K562 (cell line): ENCODE measurements around the gene REEP2. TPM values are rescaled to one million over a fixed set of nuclear protein-coding genes. Genes with fewer than 3 reads are reported as not detected.
A peak's percentile ranks its signal among the peaks of the same experiment; 100 is the strongest.

Source experiments
- ATF6 ChIP-seq: sonication (generic); formaldehyde crosslinking; IDR thresholded peaks from 2 replicates; pipeline ENCODE4 v1.4.0; 2020; ENCODE audit warnings: mild to moderate bottlenecking, missing genetic modification reagents
- CCNT2 ChIP-seq: IDR thresholded peaks from 2 replicates; pipeline ENCODE4 v1.6.1; 2011; ENCODE audit warnings: borderline replicate concordance, low read depth, mild to moderate bottlenecking, moderate library complexity, mixed read lengths, low read length; ENCODE audit not compliant: insufficient read length; ENCODE audit errors: extremely low read depth
- EGR1 ChIP-seq: fragments of 450-650 bp; conservative IDR thresholded peaks from 2 replicates; pipeline ENCODE4 v1.6.1; 2017; ENCODE audit warnings: mild to moderate bottlenecking
- MED1 ChIP-seq: sonication (generic); formaldehyde crosslinking; IDR thresholded peaks from 2 replicates; pipeline ENCODE4 v1.8.1; 2023; ENCODE audit warnings: missing genetic modification reagents, borderline replicate concordance
- NBN ChIP-seq: fragments of 450-650 bp; IDR thresholded peaks from 2 replicates; pipeline ENCODE4 v1.6.1; 2016; ENCODE audit warnings: low read depth, mild to moderate bottlenecking
- NCOA2 ChIP-seq, 2 experiments: fragments of 450-650 bp; IDR thresholded peaks; 2 replicates each; pipeline ENCODE4 v1.6.1; 2018; ENCODE audit warnings: mild to moderate bottlenecking in 2 of 2, moderate library complexity in 1 of 2; ENCODE audit not compliant: partially characterized antibody in 2 of 2
- NFIC ChIP-seq: fragments of 450-650 bp; IDR thresholded peaks from 2 replicates; pipeline ENCODE4 v1.6.1; 2017; ENCODE audit warnings: mild to moderate bottlenecking, inconsistent platforms
- PATZ1 ChIP-seq: fragments of 250-450 bp; sonication (Bioruptor Pico); IDR thresholded peaks from 2 replicates; pipeline ENCODE4 v1.5.0; 2020; ENCODE audit warnings: mild to moderate bottlenecking, borderline replicate concordance
- PCBP1 ChIP-seq: fragments of 200-400 bp; formaldehyde crosslinking; IDR thresholded peaks from 2 replicates; pipeline ENCODE4 v1.6.1; 2018; ENCODE audit warnings: mild to moderate bottlenecking, low read depth, low read length; ENCODE audit not compliant: poor library complexity, severe bottlenecking
- RUNX1 ChIP-seq: sonication (generic); IDR thresholded peaks from 2 replicates; pipeline ENCODE4 v1.6.1; 2016; ENCODE audit warnings: antibody characterized with exemption, low read depth
- SIN3B ChIP-seq: fragments of 450-650 bp; IDR thresholded peaks from 2 replicates; pipeline ENCODE4 v1.6.1; 2017; ENCODE audit warnings: low read depth, mild to moderate bottlenecking, moderate library complexity
- YBX1 ChIP-seq: fragments of 450-650 bp; IDR thresholded peaks from 2 replicates; pipeline ENCODE4 v1.7.1; 2016; ENCODE audit warnings: mild to moderate bottlenecking
- ZNF23 ChIP-seq: fragments of 250-450 bp; sonication (Bioruptor Pico); IDR thresholded peaks from 2 replicates; pipeline ENCODE4 v1.4.0; 2020; ENCODE audit warnings: mild to moderate bottlenecking
- ZNF584 ChIP-seq: fragments of 200-800 bp; sonication (Bioruptor generic); IDR thresholded peaks from 2 replicates; pipeline ENCODE4 v1.6.1; 2016; ENCODE audit warnings: low read depth, mild to moderate bottlenecking, missing genetic modification characterization, missing compliant biosample characterization
- ZNF717 ChIP-seq: fragments of 250-450 bp; sonication (Bioruptor Pico); IDR thresholded peaks from 2 replicates; pipeline ENCODE4 v1.5.0; 2021
- polyA plus RNA-seq, 8 experiments: library from polyadenylated mRNA; depleted of rRNA in 4 of 8; stranded (reverse) in 5 of 8; unstranded in 3 of 8; fragments of >200 nt; fragmentation: Nextera tagmentation in 2 of 8; fragmentation: Illumina TruSeq in 1 of 8; extraction: Ambion mirVana in 2 of 8; extraction: Trizol in 1 of 8; gene quantifications; 2 replicates each; pipeline versions ENCODE4 v1.2.1 to v1.2.3, GENCODE V29; 2011 to 2014; ENCODE audit warnings: inconsistent platforms in 1 of 8, missing spikeins in 1 of 8
- total RNA-seq, 7 experiments: library from RNA; depleted of rRNA in 6 of 7; stranded (reverse); fragments of >200 nt in 6 of 7; fragmentation: Illumina TruSeq in 2 of 7; extraction: Trizol in 2 of 7; gene quantifications; 2 replicates each; pipeline versions ENCODE4 v1.2.1 to v1.2.3, GENCODE V29; 2011 to 2021; ENCODE audit warnings: low replicate concordance in 1 of 7
- TF ChIP-seq, protein P1 (sequence below): sonication (generic); formaldehyde crosslinking; IDR thresholded peaks from 2 replicates; pipeline ENCODE4 v1.8.1; 2023; ENCODE audit warnings: mild to moderate bottlenecking, missing genetic modification reagents
- TF ChIP-seq, protein P2 (sequence below): fragments of 450-650 bp; formaldehyde crosslinking; IDR thresholded peaks from 2 replicates; pipeline ENCODE4 v1.4.0; 2020; ENCODE audit warnings: mild to moderate bottlenecking, moderate library complexity
- TF ChIP-seq, protein P3 (sequence below): fragments of 450-650 bp; formaldehyde crosslinking; IDR thresholded peaks from 2 replicates; pipeline ENCODE4 v1.4.0; 2020; ENCODE audit warnings: mild to moderate bottlenecking, moderate library complexity
- TF ChIP-seq, protein P4 (sequence below): fragments of 250-450 bp; sonication (Bioruptor Pico); IDR thresholded peaks from 2 replicates; pipeline ENCODE4 v1.5.0; 2021

The REEP2 gene
- total and polyA plus RNA-seq, 9 of the 15 experiments (the other 6 are each of a cell fraction or from before 2014, with no cell fraction given), result 0.03 to 1.1 (median 0.12) TPM; not detected in 1

GRCh38 chr5:138467711-138468132 lies 28.9 kb downstream of the REEP2 start (continued):
- TF ChIP-seq, protein P1, sequence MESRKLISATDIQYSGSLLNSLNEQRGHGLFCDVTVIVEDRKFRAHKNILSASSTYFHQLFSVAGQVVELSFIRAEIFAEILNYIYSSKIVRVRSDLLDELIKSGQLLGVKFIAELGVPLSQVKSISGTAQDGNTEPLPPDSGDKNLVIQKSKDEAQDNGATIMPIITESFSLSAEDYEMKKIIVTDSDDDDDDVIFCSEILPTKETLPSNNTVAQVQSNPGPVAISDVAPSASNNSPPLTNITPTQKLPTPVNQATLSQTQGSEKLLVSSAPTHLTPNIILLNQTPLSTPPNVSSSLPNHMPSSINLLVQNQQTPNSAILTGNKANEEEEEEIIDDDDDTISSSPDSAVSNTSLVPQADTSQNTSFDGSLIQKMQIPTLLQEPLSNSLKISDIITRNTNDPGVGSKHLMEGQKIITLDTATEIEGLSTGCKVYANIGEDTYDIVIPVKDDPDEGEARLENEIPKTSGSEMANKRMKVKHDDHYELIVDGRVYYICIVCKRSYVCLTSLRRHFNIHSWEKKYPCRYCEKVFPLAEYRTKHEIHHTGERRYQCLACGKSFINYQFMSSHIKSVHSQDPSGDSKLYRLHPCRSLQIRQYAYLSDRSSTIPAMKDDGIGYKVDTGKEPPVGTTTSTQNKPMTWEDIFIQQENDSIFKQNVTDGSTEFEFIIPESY, result no peak
- TF ChIP-seq MED1, result no peak
- TF ChIP-seq ZNF584 (CRISPR knock-in tag), result 0 out of 2 replicates have a peak, but pooled peaks have one; percentile 16
- TF ChIP-seq PCBP1, result peak; percentile 89
- no peak for TF ChIP-seq ZNF717
- TF ChIP-seq RUNX1, result no peak
- TF ChIP-seq, protein P2, sequence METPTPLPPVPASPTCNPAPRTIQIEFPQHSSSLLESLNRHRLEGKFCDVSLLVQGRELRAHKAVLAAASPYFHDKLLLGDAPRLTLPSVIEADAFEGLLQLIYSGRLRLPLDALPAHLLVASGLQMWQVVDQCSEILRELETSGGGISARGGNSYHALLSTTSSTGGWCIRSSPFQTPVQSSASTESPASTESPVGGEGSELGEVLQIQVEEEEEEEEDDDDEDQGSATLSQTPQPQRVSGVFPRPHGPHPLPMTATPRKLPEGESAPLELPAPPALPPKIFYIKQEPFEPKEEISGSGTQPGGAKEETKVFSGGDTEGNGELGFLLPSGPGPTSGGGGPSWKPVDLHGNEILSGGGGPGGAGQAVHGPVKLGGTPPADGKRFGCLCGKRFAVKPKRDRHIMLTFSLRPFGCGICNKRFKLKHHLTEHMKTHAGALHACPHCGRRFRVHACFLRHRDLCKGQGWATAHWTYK, result no peak
- no peak for TF ChIP-seq ATF6 (CRISPR knock-in tag)
- TF ChIP-seq CCNT2, result no peak
- TF ChIP-seq, protein P3, sequence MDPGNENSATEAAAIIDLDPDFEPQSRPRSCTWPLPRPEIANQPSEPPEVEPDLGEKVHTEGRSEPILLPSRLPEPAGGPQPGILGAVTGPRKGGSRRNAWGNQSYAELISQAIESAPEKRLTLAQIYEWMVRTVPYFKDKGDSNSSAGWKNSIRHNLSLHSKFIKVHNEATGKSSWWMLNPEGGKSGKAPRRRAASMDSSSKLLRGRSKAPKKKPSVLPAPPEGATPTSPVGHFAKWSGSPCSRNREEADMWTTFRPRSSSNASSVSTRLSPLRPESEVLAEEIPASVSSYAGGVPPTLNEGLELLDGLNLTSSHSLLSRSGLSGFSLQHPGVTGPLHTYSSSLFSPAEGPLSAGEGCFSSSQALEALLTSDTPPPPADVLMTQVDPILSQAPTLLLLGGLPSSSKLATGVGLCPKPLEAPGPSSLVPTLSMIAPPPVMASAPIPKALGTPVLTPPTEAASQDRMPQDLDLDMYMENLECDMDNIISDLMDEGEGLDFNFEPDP, result no peak
- peak; percentile 37 for TF ChIP-seq NFIC
- TF ChIP-seq PATZ1, result no peak
- no peak for TF ChIP-seq SIN3B
- no peak for TF ChIP-seq NBN
- TF ChIP-seq NCOA2 (IDR thresholded peaks at IDR 0.05; ENCODE audit: partially characterized antibody in 2 of 2), result no peak
- TF ChIP-seq EGR1, result no peak
- no peak for TF ChIP-seq YBX1
- TF ChIP-seq, protein P4, sequence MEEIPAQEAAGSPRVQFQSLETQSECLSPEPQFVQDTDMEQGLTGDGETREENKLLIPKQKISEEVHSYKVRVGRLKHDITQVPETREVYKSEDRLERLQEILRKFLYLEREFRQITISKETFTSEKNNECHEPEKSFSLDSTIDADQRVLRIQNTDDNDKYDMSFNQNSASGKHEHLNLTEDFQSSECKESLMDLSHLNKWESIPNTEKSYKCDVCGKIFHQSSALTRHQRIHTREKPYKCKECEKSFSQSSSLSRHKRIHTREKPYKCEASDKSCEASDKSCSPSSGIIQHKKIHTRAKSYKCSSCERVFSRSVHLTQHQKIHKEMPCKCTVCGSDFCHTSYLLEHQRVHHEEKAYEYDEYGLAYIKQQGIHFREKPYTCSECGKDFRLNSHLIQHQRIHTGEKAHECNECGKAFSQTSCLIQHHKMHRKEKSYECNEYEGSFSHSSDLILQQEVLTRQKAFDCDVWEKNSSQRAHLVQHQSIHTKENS (CRISPR knock-in tag), result no peak
- no peak for TF ChIP-seq ZNF23
